Activated CD4-positive, alpha-beta memory T cell treated with anti-CD3 and anti-CD28 coated beads, Interleukin-2, amount 10 ng/mL, durations not matched to agents 7 days and 5 days (primary cell): ENCODE measurements around the gene SDK1. TPM values are rescaled to one million over a fixed set of nuclear protein-coding genes. Genes with fewer than 3 reads are reported as not detected.
A peak's percentile ranks its signal among the peaks of the same experiment; 100 is the strongest.

Source experiments
- CTCF ChIA-PET: fragments of 350-600 bp; sonication (Branson Sonifier 250); formaldehyde crosslinking; loops from one replicate; lab custom pipeline; 2021; ENCODE audit warnings: antibody characterized with exemption, inconsistent platforms; lab: Charles Lee
- POLR2A ChIA-PET: fragments of 350-600 bp; sonication (Branson Sonifier 250); formaldehyde crosslinking; loops from one replicate; lab custom pipeline; 2021; ENCODE audit warnings: antibody characterized with exemption; lab: Charles Lee
- DNase-seq: peaks from one replicate; pipeline ENCODE4 v3.0.0-alpha.2; 2020
- H3K27ac Mint-ChIP-seq: one replicate; pipeline ENCODE4 v1.8.0; 2021; ENCODE audit warnings: mild to moderate bottlenecking, mixed read lengths
- H3K27me3 Mint-ChIP-seq: one replicate; pipeline ENCODE4 v1.8.0; 2021; ENCODE audit warnings: mixed read lengths
- H3K36me3 Mint-ChIP-seq: one replicate; pipeline ENCODE4 v1.8.0; 2021; ENCODE audit warnings: low read depth, mixed read lengths
- H3K4me1 Mint-ChIP-seq: one replicate; pipeline ENCODE4 v1.8.0; 2021; ENCODE audit warnings: mixed read lengths
- H3K4me3 Mint-ChIP-seq: one replicate; pipeline ENCODE4 v1.8.0; 2021; ENCODE audit warnings: mild to moderate bottlenecking, mixed read lengths
- H3K9me3 Mint-ChIP-seq: one replicate; pipeline ENCODE4 v1.8.0; 2021; ENCODE audit warnings: mixed read lengths
- total RNA-seq, 2 experiments: library from RNA; stranded (reverse); gene quantifications; one replicate each; pipeline ENCODE4 v1.2.3, GENCODE V29; 2021

SDK1 gene
- total RNA-seq, 2 experiments from 2014 or later = 0.03 to 0.05 TPM

DNA sequence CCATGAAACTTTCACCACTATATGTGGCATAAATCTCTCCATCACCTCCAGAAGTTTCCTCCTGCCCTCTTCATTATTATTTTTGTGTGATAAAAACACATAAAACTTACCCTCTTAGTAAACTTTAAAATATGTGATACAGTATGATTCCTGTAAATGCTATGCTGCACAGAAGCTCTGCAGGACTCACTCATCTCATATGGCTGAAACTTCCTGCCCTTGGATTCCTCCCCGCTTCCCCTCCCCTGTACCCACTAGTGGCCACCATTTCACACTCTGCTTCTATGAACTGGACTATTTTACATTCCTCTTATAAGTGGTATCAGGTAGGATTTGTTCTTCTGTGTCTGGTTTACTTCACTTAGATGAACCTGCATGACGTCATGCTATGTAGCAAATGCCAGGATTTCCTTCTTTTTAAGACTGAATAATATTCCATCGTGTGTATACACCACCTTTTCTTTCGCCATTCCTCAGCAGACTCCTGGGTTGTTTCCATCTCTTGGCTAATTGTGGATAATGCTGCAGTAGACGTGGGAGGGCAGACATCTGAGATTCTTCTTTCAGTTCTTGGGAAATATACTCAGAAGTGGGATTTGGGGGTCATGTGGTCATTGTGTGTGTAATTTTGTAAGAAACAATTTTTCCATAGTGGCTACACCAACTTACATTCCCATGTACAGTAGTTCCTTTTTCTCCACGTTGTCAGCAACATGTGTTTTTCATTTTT, 335.2 kb downstream of the SDK1 start:
- Mint-ChIP-seq H3K9me3 (no peaks in the 10 kb centered on the region), H3K27me3 (peaks cover 3% of the 10 kb centered on the region), H3K36me3 (no peaks in the 10 kb centered on the region), H3K27ac (no peak overlapping the region), H3K4me3 (no peak overlapping the region), H3K4me1 (no peaks in the 10 kb centered on the region)
- no peak for DNase-seq
- CTCF ChIA-PET = no interaction called here
- POLR2A ChIA-PET = no interaction called here

DNA sequence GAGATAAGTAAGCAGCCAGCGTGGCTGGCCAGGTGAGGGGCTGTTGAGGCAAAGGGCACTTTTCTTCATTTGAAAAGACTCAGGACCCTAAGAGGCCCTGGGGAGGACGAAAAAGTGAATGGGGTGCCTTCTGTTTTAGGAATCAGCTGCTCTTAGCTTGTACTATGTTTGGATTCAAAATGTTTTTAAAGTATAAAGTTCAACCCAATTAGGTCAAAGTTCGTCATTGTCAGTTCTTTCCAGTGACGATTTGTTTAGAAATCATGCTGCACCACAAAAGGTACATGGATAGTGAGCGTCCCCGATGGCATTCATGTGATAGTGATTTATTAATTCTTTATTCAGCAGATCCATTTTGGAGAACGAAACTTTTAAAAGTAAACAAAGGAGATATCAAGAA, 338.2 kb downstream of the SDK1 start:
- Mint-ChIP-seq H3K4me1 (no peaks in the 10 kb centered on the region), H3K27me3 (no peaks in the 10 kb centered on the region), H3K36me3 (no peaks in the 10 kb centered on the region), H3K27ac (no peak overlapping the region), H3K9me3 (no peaks in the 10 kb centered on the region), H3K4me3 (no peak overlapping the region)
- no peak for DNase-seq
- ChIA-PET POLR2A (no interaction called here), CTCF (no interaction called here)

DNA sequence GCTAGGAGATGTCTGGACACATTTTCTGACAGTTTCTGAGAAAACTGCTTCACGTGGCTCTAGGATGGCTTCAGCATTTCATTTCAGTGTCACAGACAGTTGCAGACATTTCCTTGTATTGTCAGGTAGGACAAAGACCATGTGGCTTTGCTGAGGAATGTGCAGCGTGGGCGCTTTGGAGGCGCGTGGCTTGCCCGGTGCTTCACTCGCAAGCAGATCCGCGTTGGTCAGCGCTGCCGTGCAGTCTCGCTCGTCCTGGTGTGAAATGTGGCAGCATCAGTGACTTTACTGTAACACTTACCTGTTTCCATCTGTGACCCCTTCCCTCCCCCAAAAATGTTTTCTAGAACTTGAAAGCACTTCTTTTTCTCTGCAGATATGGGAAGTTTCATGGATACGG, 340.5 kb downstream of the SDK1 start:
- H3K4me1 Mint-ChIP-seq = no peaks in the 10 kb centered on the region
- no peaks in the 10 kb centered on the region for H3K36me3 Mint-ChIP-seq
- no peaks in the 10 kb centered on the region for H3K9me3 Mint-ChIP-seq
- H3K27me3 Mint-ChIP-seq = no peaks in the 10 kb centered on the region
- ChIA-PET POLR2A (no interaction called here), CTCF (interaction anchor here (0.9 kb wide), 1 partner anchor 31 kb away, joined by 3 read pairs; no protein-coding TSS in a partner anchor)
- no peak overlapping the region for H3K4me3 Mint-ChIP-seq
- DNase-seq = no peak
- no peak overlapping the region for H3K27ac Mint-ChIP-seq

DNA sequence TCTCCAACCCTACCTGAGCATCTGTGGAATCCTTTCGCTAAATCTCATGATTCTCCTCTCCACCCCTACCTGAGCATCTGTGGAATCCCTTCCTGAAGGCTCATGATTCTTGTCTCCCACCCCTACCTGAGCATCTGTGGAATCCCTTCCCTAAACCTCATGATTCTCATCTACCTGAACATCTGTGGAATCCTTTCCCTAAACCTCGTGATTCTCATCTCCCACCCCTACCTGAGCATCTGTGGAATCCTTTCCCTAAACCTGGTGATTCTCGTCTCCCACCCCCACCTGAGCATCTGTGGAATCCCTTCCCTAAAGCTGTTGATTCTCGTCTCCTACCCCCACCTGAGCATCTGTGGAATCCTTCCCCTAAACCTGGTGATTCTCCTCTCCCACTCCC, 342.0 kb downstream of the SDK1 start:
- Mint-ChIP-seq H3K4me3 (no peak overlapping the region), H3K9me3 (no peaks in the 10 kb centered on the region), H3K36me3 (no peaks in the 10 kb centered on the region), H3K4me1 (no peaks in the 10 kb centered on the region), H3K27me3 (peaks cover 2% of the 10 kb centered on the region), H3K27ac (no peak overlapping the region)
- DNase-seq = no peak
- ChIA-PET POLR2A (no interaction called here), CTCF (no interaction called here)

DNA sequence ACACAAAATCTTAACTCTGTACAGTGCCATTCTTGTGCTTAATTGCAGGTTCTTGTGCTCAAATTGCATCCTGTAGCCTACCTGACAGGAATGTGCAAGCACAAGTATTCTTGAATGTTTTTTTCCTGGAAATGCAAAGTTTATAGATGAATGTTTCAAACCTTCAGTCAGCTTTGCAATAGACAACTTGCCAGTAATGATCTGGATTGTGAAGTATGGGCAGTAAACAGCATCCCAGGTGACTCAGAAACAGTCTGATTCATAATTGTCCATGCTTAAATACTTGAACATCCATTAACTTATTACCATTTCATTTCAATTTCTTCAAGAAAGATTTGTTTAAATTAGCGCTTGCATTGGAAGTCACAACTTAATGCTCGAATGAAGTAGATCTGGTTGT, 347.2 kb downstream of the SDK1 start:
- H3K4me3 Mint-ChIP-seq = no peak overlapping the region
- H3K27me3 Mint-ChIP-seq = peaks cover 2% of the 10 kb centered on the region
- H3K4me1 Mint-ChIP-seq = no peaks in the 10 kb centered on the region
- no peaks in the 10 kb centered on the region for H3K9me3 Mint-ChIP-seq
- POLR2A ChIA-PET = no interaction called here
- CTCF ChIA-PET = no interaction called here
- no peak for DNase-seq
- no peak overlapping the region for H3K27ac Mint-ChIP-seq
- no peaks in the 10 kb centered on the region for H3K36me3 Mint-ChIP-seq

DNA sequence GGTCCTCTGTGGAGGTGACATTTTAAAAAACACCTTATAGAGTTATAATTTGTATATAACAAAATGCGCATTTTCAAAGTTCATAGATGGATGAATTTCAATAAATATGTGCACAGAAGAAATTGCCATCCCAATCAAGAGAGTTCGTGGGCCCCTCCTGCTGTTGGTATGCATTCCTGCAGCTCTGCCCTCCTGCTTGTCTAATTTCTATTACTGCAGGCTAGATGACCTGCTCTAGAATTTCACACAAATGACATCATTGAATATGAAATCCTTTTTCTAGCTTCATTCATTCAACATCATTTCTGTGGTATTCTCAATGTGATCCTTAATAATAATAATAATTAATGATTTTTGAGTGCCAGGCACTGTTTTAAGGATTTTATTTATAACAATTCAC, 348.2 kb downstream of the SDK1 start:
- ChIA-PET POLR2A (no interaction called here), CTCF (no interaction called here)

DNA sequence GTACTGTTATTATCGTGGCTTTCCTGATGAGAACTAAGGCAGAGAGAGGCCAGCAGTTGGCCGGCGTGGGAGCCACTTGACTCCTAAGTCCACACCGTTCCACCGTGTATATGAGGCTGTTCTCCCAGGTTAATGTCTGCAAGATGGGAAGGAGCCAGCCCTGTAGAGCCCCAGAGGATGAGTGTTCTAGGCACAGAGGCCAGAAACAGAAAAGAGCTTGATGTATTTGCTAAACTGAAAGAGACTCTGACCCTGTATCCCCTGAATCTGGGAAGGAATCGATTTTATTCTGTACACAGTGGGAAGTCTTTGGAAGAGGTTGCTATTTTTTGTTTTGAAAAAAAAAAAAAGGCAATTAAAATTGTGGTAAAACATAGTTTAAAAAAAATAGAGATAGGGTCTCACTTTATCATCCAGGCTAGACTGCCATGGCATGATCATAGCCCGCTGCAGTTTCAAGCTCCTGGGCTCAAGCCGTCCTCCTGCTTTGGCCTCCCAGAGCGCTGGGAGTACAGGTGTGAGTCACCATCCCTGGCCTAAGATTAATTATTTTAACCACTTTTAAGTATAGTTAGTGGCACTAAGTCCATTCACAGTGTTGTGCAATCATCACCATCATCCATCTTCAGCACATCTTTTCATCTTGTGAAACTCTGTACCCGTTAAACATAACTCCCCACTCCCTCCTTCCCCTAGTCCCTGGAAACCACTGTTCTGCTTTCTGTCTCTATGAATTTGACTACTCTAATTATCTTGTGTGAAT, 348.8 kb downstream of the SDK1 start:
- H3K36me3 Mint-ChIP-seq = no peaks in the 10 kb centered on the region
- CTCF ChIA-PET = no interaction called here
- peaks cover 2% of the 10 kb centered on the region for H3K27me3 Mint-ChIP-seq

More for the DNA sequence above, 348.2 kb downstream of the SDK1 start:
- Mint-ChIP-seq H3K4me1 (no peaks in the 10 kb centered on the region), H3K9me3 (no peaks in the 10 kb centered on the region), H3K27ac (no peak overlapping the region), H3K36me3 (no peaks in the 10 kb centered on the region), H3K4me3 (no peak overlapping the region), H3K27me3 (peaks cover 2% of the 10 kb centered on the region)
- no peak for DNase-seq

DNA sequence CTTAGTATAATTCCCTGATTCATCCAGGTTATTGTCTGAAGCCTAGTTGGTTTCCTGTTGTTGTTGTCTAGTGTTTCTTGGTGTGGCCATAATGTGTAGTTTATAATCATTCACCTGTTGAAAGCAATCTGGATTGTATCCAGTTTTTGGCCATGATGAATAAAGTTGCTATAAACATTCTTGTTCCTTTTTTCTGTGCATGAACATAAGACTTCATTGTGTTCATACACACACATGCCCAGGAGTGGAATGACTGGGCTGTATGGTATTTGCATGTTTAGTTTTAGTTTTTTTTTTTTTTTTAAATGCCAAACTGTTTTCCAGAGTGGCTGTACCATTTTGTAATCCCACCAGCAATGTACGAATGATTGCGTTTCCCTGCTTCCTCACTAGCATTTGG, 349.8 kb downstream of the SDK1 start:
- Mint-ChIP-seq H3K4me3 (no peak overlapping the region), H3K27me3 (peaks cover 2% of the 10 kb centered on the region), H3K36me3 (no peaks in the 10 kb centered on the region), H3K27ac (no peak overlapping the region), H3K9me3 (no peaks in the 10 kb centered on the region), H3K4me1 (no peaks in the 10 kb centered on the region)
- ChIA-PET CTCF (no interaction called here), POLR2A (no interaction called here)
- DNase-seq = no peak

More for the DNA sequence above, 348.8 kb downstream of the SDK1 start:
- POLR2A ChIA-PET = no interaction called here
- Mint-ChIP-seq H3K4me1 (no peaks in the 10 kb centered on the region), H3K9me3 (no peaks in the 10 kb centered on the region), H3K27ac (no peak overlapping the region), H3K4me3 (no peak overlapping the region)
- DNase-seq = no peak

DNA sequence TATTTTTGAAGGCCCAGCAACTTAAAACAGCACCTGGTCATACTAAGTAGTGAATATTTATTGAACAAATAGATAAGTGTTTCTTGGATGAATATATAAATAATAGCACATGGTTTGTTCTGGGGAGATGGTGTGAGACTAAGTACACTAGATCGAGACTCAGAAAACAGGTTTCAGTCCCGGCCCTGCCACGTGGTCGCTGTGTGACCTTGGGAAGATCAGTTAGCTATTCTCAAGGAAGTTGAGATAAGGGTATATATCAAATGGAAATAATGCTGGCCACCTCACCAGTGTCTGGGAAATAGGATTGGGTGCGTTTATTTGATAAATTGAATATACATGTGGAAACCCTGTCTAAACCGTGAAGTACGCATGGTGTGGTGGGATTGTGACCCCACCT, 354.6 kb downstream of the SDK1 start:
- Mint-ChIP-seq H3K27me3 (peaks cover 9% of the 10 kb centered on the region), H3K4me3 (no peak overlapping the region), H3K4me1 (no peaks in the 10 kb centered on the region), H3K27ac (no peak overlapping the region), H3K9me3 (no peaks in the 10 kb centered on the region), H3K36me3 (no peaks in the 10 kb centered on the region)
- ChIA-PET CTCF (no interaction called here), POLR2A (no interaction called here)
- no peak for DNase-seq

DNA sequence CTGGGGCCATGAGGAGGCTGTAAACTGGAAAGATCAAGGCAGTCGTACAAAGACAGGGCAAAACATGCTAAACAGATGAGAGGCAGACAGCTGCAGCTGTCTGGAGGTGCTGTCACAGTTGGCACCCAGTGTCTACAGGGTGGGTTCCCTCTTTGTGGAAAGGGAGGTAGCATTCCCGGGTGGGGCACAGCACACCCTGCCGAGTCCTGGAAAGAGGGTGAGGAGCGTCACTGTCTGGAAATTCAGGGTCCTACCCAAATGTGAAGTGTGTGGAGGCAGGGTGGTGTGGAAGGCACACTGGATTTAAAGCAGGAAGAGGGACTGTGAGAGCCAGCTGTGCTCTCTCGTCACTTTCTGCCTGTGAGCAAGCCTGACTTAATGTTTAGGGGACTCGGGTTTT, 356.2 kb downstream of the SDK1 start:
- no peaks in the 10 kb centered on the region for H3K9me3 Mint-ChIP-seq
- POLR2A ChIA-PET = no interaction called here

DNA sequence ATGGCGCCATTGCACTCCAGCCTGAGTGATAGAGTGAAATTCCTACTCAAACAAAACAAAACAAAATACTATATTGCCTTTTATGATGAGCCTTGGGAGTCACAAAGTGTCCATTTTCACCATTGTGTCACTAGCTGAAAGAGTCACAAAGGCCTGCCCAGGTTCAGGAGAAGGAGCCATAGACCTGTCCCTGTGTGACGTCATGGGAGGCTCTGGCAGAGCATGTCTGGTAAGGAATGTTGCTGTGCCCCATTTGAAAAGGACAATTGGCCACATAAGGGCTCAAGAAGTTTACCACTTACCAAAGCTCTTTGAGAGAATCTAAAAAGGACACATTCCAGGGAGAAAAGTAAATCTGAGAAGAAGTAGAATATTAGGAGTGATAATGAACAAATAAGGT, 367.7 kb downstream of the SDK1 start:
- no peak overlapping the region for H3K4me3 Mint-ChIP-seq
- H3K9me3 Mint-ChIP-seq = no peaks in the 10 kb centered on the region
- no peaks in the 10 kb centered on the region for H3K27me3 Mint-ChIP-seq
- POLR2A ChIA-PET = no interaction called here
- H3K36me3 Mint-ChIP-seq = no peaks in the 10 kb centered on the region
- H3K27ac Mint-ChIP-seq = no peak overlapping the region
- H3K4me1 Mint-ChIP-seq = no peaks in the 10 kb centered on the region
- no peak for DNase-seq
- CTCF ChIA-PET = no interaction called here

More for the DNA sequence above, 356.2 kb downstream of the SDK1 start:
- CTCF ChIA-PET = no interaction called here
- Mint-ChIP-seq H3K27ac (no peak overlapping the region), H3K4me3 (no peak overlapping the region), H3K36me3 (no peaks in the 10 kb centered on the region), H3K27me3 (peaks cover 9% of the 10 kb centered on the region), H3K4me1 (no peaks in the 10 kb centered on the region)
- DNase-seq = no peak

DNA sequence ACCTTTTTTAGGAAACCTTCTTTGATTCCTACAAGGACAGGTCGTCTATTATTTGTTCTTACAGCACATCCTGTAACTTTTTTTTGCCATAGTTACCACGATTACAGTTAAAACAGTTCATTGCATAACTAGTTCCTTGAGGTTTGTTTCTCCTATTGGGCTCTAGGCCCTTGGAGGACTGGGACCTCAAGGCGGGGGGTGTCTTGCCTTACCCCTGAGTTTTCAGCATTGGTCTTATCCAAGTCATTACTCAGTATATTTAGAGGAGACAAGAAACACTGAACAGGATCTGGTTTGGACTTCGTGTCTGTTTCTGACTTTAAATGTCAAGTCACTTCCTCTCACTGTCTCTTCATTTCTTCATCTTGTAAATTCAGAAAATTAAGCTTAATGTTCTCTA, 369.8 kb downstream of the SDK1 start:
- H3K36me3 Mint-ChIP-seq = no peaks in the 10 kb centered on the region
- no peaks in the 10 kb centered on the region for H3K9me3 Mint-ChIP-seq
- no peaks in the 10 kb centered on the region for H3K4me1 Mint-ChIP-seq
- ChIA-PET CTCF (no interaction called here), POLR2A (no interaction called here)
- no peak overlapping the region for H3K4me3 Mint-ChIP-seq
- no peaks in the 10 kb centered on the region for H3K27me3 Mint-ChIP-seq
- no peak overlapping the region for H3K27ac Mint-ChIP-seq
- DNase-seq = no peak

DNA sequence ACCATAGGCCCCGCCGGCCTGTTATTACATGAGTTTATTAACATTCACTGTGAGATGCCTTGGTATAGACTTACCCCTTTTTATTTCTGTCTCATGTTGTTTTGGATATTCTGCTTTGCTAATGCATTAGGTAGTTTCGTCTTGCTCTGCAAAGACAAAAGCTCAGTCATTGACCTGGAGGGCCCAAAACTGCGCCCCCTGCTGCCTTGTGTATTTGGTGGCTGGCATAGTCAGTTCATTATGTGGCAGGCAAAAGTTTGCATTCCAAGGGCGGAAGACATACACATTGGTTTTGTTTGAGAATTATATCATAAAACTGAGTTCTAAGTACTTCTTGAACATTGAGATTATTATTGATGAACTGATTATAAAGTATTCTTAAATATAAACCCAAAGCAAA, 372.5 kb downstream of the SDK1 start:
- Mint-ChIP-seq H3K4me3 (no peak overlapping the region), H3K36me3 (no peaks in the 10 kb centered on the region)
- POLR2A ChIA-PET = no interaction called here

More for the DNA sequence above, 372.5 kb downstream of the SDK1 start:
- CTCF ChIA-PET = interaction anchor here (1.3 to 1.8 kb wide), 4 partner anchors 280 to 808 kb away, joined by 3 to 11 read pairs (median 6); partner anchors contain the start of gene SDK1
- no peaks in the 10 kb centered on the region for H3K9me3 Mint-ChIP-seq
- no peak overlapping the region for H3K27ac Mint-ChIP-seq
- H3K4me1 Mint-ChIP-seq = no peaks in the 10 kb centered on the region
- peak; percentile 42 for DNase-seq
- H3K27me3 Mint-ChIP-seq = peaks cover 2% of the 10 kb centered on the region
